DND-41 (cell line): ENCODE measurements around the gene PLPPR1.

Source experiments
- ATAC-seq: fragments of 200-7000 bp; cut with Tn5 transposase; 3 replicates; pipeline ENCODE4 v1.9.1; 2021; ENCODE audit warnings: low read depth; ENCODE audit not compliant: insufficient read depth
- DNase-seq: peaks from one replicate; pipeline ENCODE4 v3.0.0-alpha.2; 2020
- H2AFZ ChIP-seq: 2 replicates; pipeline ENCODE4 v1.6.0; 2012; ENCODE audit warnings: low read depth, low read length
- H3K27ac ChIP-seq: 2 replicates; pipeline ENCODE4 v1.5.1; 2012; ENCODE audit warnings: low read length, inconsistent platforms
- H3K27me3 ChIP-seq: fragments of 200-600 bp; sonication (generic); 2 replicates; pipeline ENCODE4 v1.6.0; 2012; ENCODE audit warnings: low read length, mild to moderate bottlenecking, inconsistent platforms; ENCODE audit not compliant: insufficient read depth, poor library complexity
- H3K36me3 ChIP-seq: 2 replicates; pipeline ENCODE4 v1.5.1; 2012; ENCODE audit warnings: low read length, inconsistent platforms; ENCODE audit not compliant: insufficient read depth
- H3K4me1 ChIP-seq: 2 replicates; pipeline ENCODE4 v1.5.1; 2012; ENCODE audit warnings: mild to moderate bottlenecking, low read length; ENCODE audit not compliant: insufficient read depth
- H3K4me2 ChIP-seq: 2 replicates; pipeline ENCODE4 v1.6.0; 2012; ENCODE audit warnings: mild to moderate bottlenecking, moderate library complexity, low read length, inconsistent platforms; ENCODE audit not compliant: insufficient read depth
- H3K4me3 ChIP-seq, 2 experiments: fragments of 200-600 bp in 1 of 2; shearing (Covaris generic) in 1 of 2; 2 replicates each; pipeline ENCODE4 v1.5.1; 2012 to 2016; ENCODE audit warnings: inconsistent platforms in 2 of 2, low read length in 2 of 2, mild to moderate bottlenecking in 2 of 2, low read depth in 1 of 2, moderate library complexity in 1 of 2
- H3K79me2 ChIP-seq: 2 replicates; pipeline ENCODE4 v1.6.0; 2012; ENCODE audit warnings: low read length, inconsistent platforms; ENCODE audit not compliant: insufficient read depth
- H3K9ac ChIP-seq: 2 replicates; pipeline ENCODE4 v1.6.0; 2012; ENCODE audit warnings: low read depth, mild to moderate bottlenecking, inconsistent platforms, low read length, moderate library complexity
- H3K9me3 ChIP-seq: 2 replicates; pipeline ENCODE4 v1.5.1; 2012; ENCODE audit warnings: low read length, moderate library complexity, mild to moderate bottlenecking, inconsistent platforms; ENCODE audit not compliant: insufficient read depth, severe bottlenecking
- H4K20me1 ChIP-seq: 2 replicates; pipeline ENCODE4 v1.6.0; 2012; ENCODE audit warnings: low read length; ENCODE audit not compliant: insufficient read depth
- EZH2 ChIP-seq: IDR thresholded peaks from 3 replicates; pipeline ENCODE4 v1.6.1; 2012; ENCODE audit warnings: borderline replicate concordance, low read depth, mild to moderate bottlenecking, moderate library complexity, low read length, inconsistent platforms; ENCODE audit not compliant: severe bottlenecking
- TF ChIP-seq, protein P1 (sequence below): IDR thresholded peaks from 2 replicates; pipeline ENCODE4 v1.5.1; 2012; ENCODE audit warnings: borderline replicate concordance, low read length, moderate library complexity, mild to moderate bottlenecking; ENCODE audit not compliant: poor library complexity, severe bottlenecking; ENCODE audit errors: extremely low read depth

Gene PLPPR1

DNA sequence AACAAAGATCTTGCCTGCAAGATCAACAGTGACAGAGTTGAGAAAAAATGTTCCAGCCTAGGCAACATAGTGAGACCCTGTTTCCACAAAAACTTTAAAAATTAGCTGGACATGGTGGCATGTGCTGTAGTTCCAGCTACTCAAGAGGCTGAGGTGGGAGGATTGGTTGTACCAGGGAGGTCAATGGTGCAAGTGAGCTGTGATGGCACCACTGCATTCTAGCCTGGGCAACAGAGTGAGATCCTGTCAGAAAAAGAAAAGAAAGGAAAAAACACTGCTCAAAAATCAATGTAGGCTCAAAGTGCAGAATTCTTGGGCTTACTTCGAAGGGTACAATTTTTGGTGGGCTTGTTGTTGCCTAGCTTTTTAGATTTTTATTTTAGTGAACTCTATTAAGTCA is 145.4 kb downstream of the PLPPR1 start:
- DNase-seq (no peak), ATAC-seq (no peak)
- H3K4me1 ChIP-seq: no peaks in the 10 kb centered on the region
- no peak overlapping the region for H2AFZ ChIP-seq
- no peaks in the 10 kb centered on the region for H3K36me3 ChIP-seq
- H3K4me3 ChIP-seq: no peak overlapping the region
- no peaks in the 10 kb centered on the region for H3K9me3 ChIP-seq
- TF ChIP-seq, protein P1, sequence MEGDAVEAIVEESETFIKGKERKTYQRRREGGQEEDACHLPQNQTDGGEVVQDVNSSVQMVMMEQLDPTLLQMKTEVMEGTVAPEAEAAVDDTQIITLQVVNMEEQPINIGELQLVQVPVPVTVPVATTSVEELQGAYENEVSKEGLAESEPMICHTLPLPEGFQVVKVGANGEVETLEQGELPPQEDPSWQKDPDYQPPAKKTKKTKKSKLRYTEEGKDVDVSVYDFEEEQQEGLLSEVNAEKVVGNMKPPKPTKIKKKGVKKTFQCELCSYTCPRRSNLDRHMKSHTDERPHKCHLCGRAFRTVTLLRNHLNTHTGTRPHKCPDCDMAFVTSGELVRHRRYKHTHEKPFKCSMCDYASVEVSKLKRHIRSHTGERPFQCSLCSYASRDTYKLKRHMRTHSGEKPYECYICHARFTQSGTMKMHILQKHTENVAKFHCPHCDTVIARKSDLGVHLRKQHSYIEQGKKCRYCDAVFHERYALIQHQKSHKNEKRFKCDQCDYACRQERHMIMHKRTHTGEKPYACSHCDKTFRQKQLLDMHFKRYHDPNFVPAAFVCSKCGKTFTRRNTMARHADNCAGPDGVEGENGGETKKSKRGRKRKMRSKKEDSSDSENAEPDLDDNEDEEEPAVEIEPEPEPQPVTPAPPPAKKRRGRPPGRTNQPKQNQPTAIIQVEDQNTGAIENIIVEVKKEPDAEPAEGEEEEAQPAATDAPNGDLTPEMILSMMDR: no peak
- no peak for TF ChIP-seq EZH2
- H3K9ac ChIP-seq: no peak overlapping the region
- H3K79me2 ChIP-seq: no peaks in the 10 kb centered on the region
- H3K4me2 ChIP-seq: no peak overlapping the region
- H3K27ac ChIP-seq: no peak overlapping the region
- H4K20me1 ChIP-seq: no peaks in the 10 kb centered on the region
- H3K27me3 ChIP-seq: no peaks in the 10 kb centered on the region

DNA sequence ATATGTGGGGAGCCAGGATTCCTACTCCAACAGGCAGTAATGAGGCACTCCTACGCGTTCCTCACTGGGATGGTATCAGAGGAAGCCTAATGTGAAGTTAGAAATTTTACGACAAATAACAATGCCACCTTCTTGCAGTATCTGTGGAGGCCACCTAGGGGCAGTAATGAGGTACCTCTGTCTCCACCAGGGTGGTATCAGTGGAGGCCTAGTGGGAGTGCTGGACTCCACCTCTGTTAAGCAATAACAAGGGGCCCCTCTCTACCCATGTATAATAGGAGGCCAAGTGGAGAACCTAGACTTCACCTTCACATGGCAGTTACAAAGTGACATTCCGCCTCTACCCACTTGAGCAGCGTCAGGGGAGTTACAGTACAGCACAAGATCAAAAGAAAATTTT is 147.9 kb downstream of the PLPPR1 start:
- TF ChIP-seq, protein P1: peak; percentile 23
- TF ChIP-seq EZH2: no peak
- H3K9ac ChIP-seq: no peak overlapping the region
- ATAC-seq (no peak), DNase-seq (no peak)
- no peak overlapping the region for H3K4me3 ChIP-seq
- no peak overlapping the region for H3K27ac ChIP-seq
- no peaks in the 10 kb centered on the region for H3K27me3 ChIP-seq
- H3K4me1 ChIP-seq: no peaks in the 10 kb centered on the region
- H3K36me3 ChIP-seq: no peaks in the 10 kb centered on the region
- H2AFZ ChIP-seq: no peak overlapping the region
- no peaks in the 10 kb centered on the region for H3K79me2 ChIP-seq
- no peaks in the 10 kb centered on the region for H4K20me1 ChIP-seq
- H3K4me2 ChIP-seq: no peak overlapping the region
- H3K9me3 ChIP-seq: no peaks in the 10 kb centered on the region

DNA sequence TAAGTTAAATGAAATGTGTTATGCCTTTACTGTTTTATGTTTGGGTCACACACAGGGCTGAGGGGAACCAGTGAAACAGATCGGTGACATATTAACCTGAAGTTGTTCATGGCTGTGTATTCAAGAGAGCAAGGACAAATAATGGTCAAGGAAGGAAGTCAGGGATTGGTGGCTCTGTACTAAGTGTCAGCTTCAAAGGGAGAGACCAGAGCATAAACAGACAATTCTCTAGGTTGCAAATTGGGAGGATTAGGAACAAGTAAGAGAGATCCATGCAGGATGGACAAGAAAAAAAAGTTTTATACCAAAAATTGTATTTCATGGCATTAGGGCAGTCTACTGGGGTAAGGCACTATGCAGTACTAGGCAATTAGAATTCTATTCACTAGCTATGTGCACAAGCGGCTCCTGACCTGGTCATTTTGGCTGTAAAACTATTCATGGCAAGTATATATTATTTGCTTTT is 156.3 kb downstream of the PLPPR1 start:
- no peaks in the 10 kb centered on the region for H3K27me3 ChIP-seq
- H3K4me2 ChIP-seq: no peak overlapping the region
- TF ChIP-seq, protein P1: no peak
- TF ChIP-seq EZH2: no peak
- H3K4me3 ChIP-seq: no peak overlapping the region
- no peak overlapping the region for H2AFZ ChIP-seq
- no peaks in the 10 kb centered on the region for H4K20me1 ChIP-seq
- no peaks in the 10 kb centered on the region for H3K9me3 ChIP-seq
- no peaks in the 10 kb centered on the region for H3K4me1 ChIP-seq
- no peak for ATAC-seq
- no peaks in the 10 kb centered on the region for H3K36me3 ChIP-seq
- DNase-seq: no peak
- H3K79me2 ChIP-seq: no peaks in the 10 kb centered on the region
- no peak overlapping the region for H3K9ac ChIP-seq
- no peak overlapping the region for H3K27ac ChIP-seq

DNA sequence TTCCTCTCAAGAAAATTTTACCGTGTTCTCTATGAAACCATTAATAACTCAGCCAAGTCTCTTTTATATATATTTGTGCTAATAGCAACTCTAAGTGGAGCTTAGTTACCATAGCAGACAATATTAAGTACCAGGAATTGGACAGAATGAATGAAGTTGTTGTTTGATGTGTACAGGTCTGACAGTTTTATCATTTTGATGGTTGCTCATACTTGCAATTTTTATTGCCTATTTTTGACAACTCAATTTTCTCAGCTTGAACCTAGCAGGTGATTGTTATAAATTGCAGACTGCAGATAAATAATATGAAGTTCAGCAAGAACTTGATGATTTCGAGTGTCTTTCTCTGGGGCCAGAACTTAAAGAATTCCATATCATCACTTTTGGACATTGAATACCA is 163.2 kb downstream of the PLPPR1 start:
- no peak overlapping the region for H3K9ac ChIP-seq
- no peak for TF ChIP-seq EZH2
- TF ChIP-seq, protein P1: no peak
- H3K4me3 ChIP-seq: no peak overlapping the region
- H3K9me3 ChIP-seq: no peaks in the 10 kb centered on the region
- no peaks in the 10 kb centered on the region for H3K27me3 ChIP-seq
- no peaks in the 10 kb centered on the region for H3K4me1 ChIP-seq
- no peak overlapping the region for H3K27ac ChIP-seq
- no peak for DNase-seq
- ATAC-seq: no peak
- no peaks in the 10 kb centered on the region for H4K20me1 ChIP-seq
- H3K4me2 ChIP-seq: no peak overlapping the region
- no peak overlapping the region for H2AFZ ChIP-seq
- no peaks in the 10 kb centered on the region for H3K79me2 ChIP-seq
- no peaks in the 10 kb centered on the region for H3K36me3 ChIP-seq
